ENCODE results near the gene NTRK3. TPM values are rescaled to one million over a fixed set of nuclear protein-coding genes. Genes with fewer than 3 reads are reported as not detected.

Gene NTRK3
- total RNA-seq, 2 donors from 2014 or later = 0.66 to 5.2 TPM

GRCh38 chr15:88231909-88232644 lies 24.5 kb downstream of the NTRK3 start:
- H3K9me3 ChIP-seq = no peaks in the 10 kb centered on the region
- no peak overlapping the region for H3K27ac ChIP-seq
- DNase-seq (no peak), ATAC-seq (no peak)
- H3K4me3 ChIP-seq = no peak overlapping the region
- 65 to 69% methylated on average over 6 of the region's 6 CpGs for WGBS, 2 donors
- H3K4me1 ChIP-seq = no peaks in the 10 kb centered on the region
- intact Hi-C loops (cut with DNase I) = no loop called here
- TF ChIP-seq POLR2A (IDR thresholded peaks at IDR 0.05) = no peak
- TF ChIP-seq CTCF (IDR thresholded peaks at IDR 0.05) = no peak
- H3K27me3 ChIP-seq = peaks cover 0 to 4% of the 10 kb centered on the region in 2 donors
- H3K36me3 ChIP-seq (replicated peaks in 1 of 2; ENCODE audit: insufficient read depth in 1 of 2, low read depth in 2 of 2) = no peaks in the 10 kb centered on the region

GRCh38 chr15:88230823-88231222 lies 25.7 kb downstream of the NTRK3 start:
- DNase-seq (no peak), ATAC-seq (no peak)
- H3K36me3 ChIP-seq (replicated peaks in 1 of 2; ENCODE audit: insufficient read depth in 1 of 2, low read depth in 2 of 2) = no peaks in the 10 kb centered on the region
- 26 to 31% methylated on average over 2 of the region's 2 CpGs for WGBS, 2 donors
- H3K27ac ChIP-seq = no peak overlapping the region
- no peaks in the 10 kb centered on the region for H3K27me3 ChIP-seq
- H3K4me3 ChIP-seq = no peak overlapping the region
- intact Hi-C loops (cut with DNase I) = no loop called here
- no peaks in the 10 kb centered on the region for H3K4me1 ChIP-seq
- TF ChIP-seq POLR2A (IDR thresholded peaks at IDR 0.05) (no peak), CTCF (IDR thresholded peaks at IDR 0.05) (no peak)
- no peaks in the 10 kb centered on the region for H3K9me3 ChIP-seq

GRCh38 chr15:88225461-88225860 lies 31.1 kb downstream of the NTRK3 start:
- H3K36me3 ChIP-seq (replicated peaks in 1 of 2; ENCODE audit: insufficient read depth in 1 of 2, low read depth in 2 of 2) = no peaks in the 10 kb centered on the region
- H3K27ac ChIP-seq = no peak overlapping the region
- no peaks in the 10 kb centered on the region for H3K9me3 ChIP-seq
- TF ChIP-seq CTCF (IDR thresholded peaks at IDR 0.05) = no peak
- TF ChIP-seq POLR2A (IDR thresholded peaks at IDR 0.05) = no peak
- no peaks in the 10 kb centered on the region for H3K4me1 ChIP-seq
- no peak for DNase-seq
- intact Hi-C loops (cut with DNase I) = no loop called here
- no peaks in the 10 kb centered on the region for H3K27me3 ChIP-seq
- WGBS, 2 donors = 36 to 46% methylated on average over 2 to 5 of the region's 5 CpGs
- no peak for ATAC-seq
- no peak overlapping the region for H3K4me3 ChIP-seq

GRCh38 chr15:88223084-88223483 lies 33.5 kb downstream of the NTRK3 start:
- no peak overlapping the region for H3K4me3 ChIP-seq
- DNase-seq (no peak), ATAC-seq (no peak)
- H3K36me3 ChIP-seq (replicated peaks in 1 of 2; ENCODE audit: insufficient read depth in 1 of 2, low read depth in 2 of 2) = no peaks in the 10 kb centered on the region
- no peak overlapping the region for H3K27ac ChIP-seq
- intact Hi-C loops (cut with DNase I) = no loop called here
- no peaks in the 10 kb centered on the region for H3K27me3 ChIP-seq
- no peak for TF ChIP-seq CTCF (IDR thresholded peaks at IDR 0.05)
- TF ChIP-seq POLR2A (IDR thresholded peaks at IDR 0.05) = no peak
- no peaks in the 10 kb centered on the region for H3K4me1 ChIP-seq
- WGBS, 2 donors = 60 to 64% methylated on average over 14 of the region's 14 CpGs
- H3K9me3 ChIP-seq = no peaks in the 10 kb centered on the region

- 28 to 39% methylated on average over 6 of the region's 6 CpGs for WGBS, 2 donors
- TF ChIP-seq POLR2A (IDR thresholded peaks at IDR 0.05) (no peak), CTCF (IDR thresholded peaks at IDR 0.05) (no peak)
- Histone ChIP-seq H3K4me1 (no peaks in the 10 kb centered on the region), H3K36me3 (replicated peaks in 1 of 2; ENCODE audit: insufficient read depth in 1 of 2, low read depth in 2 of 2) (no peaks in the 10 kb centered on the region), H3K4me3 (no peak overlapping the region), H3K9me3 (no peaks in the 10 kb centered on the region), H3K27ac (no peak overlapping the region), H3K27me3 (no peaks in the 10 kb centered on the region)
- no peak for ATAC-seq
- intact Hi-C loops (cut with DNase I) = no loop called here
- DNase-seq = no peak
Observed at GRCh38 chr15:88221836-88222235, 34.7 kb downstream of the NTRK3 start.
